ENCODE data around the gene NACC2.
A peak's percentile ranks its signal among the peaks of the same experiment; 100 is the strongest.

Gene NACC2

GRCh38 chr9:136091582-136092352 lies 3.3 kb downstream of the NACC2 start:
- no peak for DNase-seq

GRCh38 chr9:136090768-136091581 lies 4.1 kb downstream of the NACC2 start:
- DNase-seq = no peak

- no peak for DNase-seq
Measured at GRCh38 chr9:136090056-136090735, 4.9 kb downstream of the NACC2 start.

GRCh38 chr9:136089697-136090045 lies 5.4 kb downstream of the NACC2 start:
- DNase-seq = peak; percentile 43

- DNase-seq = no peak
Measured at GRCh38 chr9:136088939-136089696, 6.0 kb downstream of the NACC2 start.

GRCh38 chr9:136088481-136088938 lies 6.6 kb downstream of the NACC2 start:
- DNase-seq = no peak

GRCh38 chr9:136087741-136088480 lies 7.2 kb downstream of the NACC2 start:
- DNase-seq = no peak

GRCh38 chr9:136086951-136087740 lies 7.9 kb downstream of the NACC2 start:
- DNase-seq = no peak

- no peak for DNase-seq
Measured at GRCh38 chr9:136086213-136086881, 8.7 kb downstream of the NACC2 start.

GRCh38 chr9:136085815-136086212 lies 9.3 kb downstream of the NACC2 start:
- DNase-seq = no peak

- no peak for DNase-seq
Measured at GRCh38 chr9:136084063-136084944, 10.8 kb downstream of the NACC2 start.

GRCh38 chr9:136083558-136084062 lies 11.5 kb downstream of the NACC2 start:
- DNase-seq = no peak

- no peak for DNase-seq
Measured at GRCh38 chr9:136082496-136083361, 12.4 kb downstream of the NACC2 start.

- no peak for DNase-seq
Measured at GRCh38 chr9:136081826-136082495, 13.1 kb downstream of the NACC2 start.

- DNase-seq = no peak
Measured at GRCh38 chr9:136081113-136081825, 13.8 kb downstream of the NACC2 start.

- DNase-seq = no peak
Measured at GRCh38 chr9:136080716-136081112, 14.4 kb downstream of the NACC2 start.

GRCh38 chr9:136079916-136080246 lies 15.2 kb downstream of the NACC2 start:
- no peak for DNase-seq

All from CD4-positive, alpha-beta T cell treated with Interleukin-4 for 4 hours (primary cell).